GM19397 (cell line): ENCODE data around the gene MADCAM1.

Experiments used
- ATAC-seq: cut with Tn5 transposase; IDR thresholded peaks from one replicate; pipeline ENCODE4 v1.9.1; 2021; ENCODE audit warnings: mild to moderate bottlenecking, moderate library complexity; ENCODE audit not compliant: unreplicated experiment

MADCAM1 gene

DNA sequence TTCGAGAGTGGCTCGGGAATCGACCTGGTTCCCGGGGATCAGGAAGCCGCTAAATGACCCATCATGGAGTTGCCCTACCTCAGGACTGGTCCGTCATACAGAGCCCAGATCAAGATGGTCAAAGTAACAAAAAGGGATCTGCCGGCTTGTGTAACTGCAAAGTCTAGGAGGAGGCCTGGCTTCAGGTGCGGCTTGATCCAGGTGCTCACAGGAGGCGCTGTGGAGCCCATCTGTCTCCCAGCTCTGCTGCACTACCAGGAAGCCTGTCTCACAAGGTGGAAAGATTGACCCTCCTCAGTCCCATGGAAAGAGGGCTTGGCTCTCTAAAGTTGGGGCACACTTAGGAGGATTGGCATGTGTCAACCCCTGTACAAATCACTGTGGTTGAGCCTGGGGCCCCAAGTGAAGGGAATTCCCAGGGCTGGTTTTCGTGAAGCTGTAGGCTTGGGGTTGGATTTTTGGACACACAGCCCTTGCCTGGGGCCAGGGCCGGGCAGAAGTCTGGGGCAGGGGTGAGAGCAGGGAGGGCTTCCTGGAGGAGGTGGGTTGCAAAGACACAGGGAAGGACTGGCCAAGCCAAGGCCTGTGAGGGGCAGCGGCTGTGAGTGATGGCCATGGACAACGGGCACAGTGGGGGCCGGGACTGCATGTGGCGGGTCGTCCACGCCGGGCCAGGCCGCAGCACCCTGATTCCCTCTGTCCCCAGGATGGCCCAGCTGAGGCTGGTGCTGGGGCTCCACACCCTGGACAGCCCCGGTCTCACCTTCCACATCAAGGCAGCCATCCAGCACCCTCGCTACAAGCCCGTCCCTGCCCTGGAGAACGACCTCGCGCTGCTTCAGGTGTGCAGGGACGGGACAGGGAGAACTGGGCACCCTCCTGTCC lies 51.8 kb downstream of the MADCAM1 start:
- ATAC-seq = no peak

GRCh38 chr19:548886-549830 lies 52.9 kb downstream of the MADCAM1 start:
- ATAC-seq = no peak

DNA sequence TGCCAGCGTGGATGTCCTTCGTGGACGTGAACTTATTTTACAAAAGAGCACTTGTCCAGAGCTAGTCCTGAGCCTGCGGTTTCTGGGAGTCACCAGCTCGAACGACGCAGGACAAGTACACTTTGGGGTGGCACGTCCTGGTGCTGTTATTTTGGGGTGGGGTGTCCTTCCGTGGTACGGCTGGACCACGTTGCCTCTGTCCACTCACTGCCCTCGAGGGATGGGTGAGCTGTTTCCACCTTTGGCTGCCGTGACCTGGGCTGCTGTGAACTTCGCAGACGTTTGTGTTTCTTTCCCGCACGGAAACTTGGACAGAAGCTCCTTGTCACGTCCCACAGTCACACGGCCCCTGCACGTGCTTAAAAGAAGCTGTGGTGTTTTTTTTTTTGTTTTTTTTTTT lies 58.5 kb downstream of the MADCAM1 start:
- ATAC-seq = no peak
